ENCODE data around the gene NEURL1.

Gene NEURL1, protein sequence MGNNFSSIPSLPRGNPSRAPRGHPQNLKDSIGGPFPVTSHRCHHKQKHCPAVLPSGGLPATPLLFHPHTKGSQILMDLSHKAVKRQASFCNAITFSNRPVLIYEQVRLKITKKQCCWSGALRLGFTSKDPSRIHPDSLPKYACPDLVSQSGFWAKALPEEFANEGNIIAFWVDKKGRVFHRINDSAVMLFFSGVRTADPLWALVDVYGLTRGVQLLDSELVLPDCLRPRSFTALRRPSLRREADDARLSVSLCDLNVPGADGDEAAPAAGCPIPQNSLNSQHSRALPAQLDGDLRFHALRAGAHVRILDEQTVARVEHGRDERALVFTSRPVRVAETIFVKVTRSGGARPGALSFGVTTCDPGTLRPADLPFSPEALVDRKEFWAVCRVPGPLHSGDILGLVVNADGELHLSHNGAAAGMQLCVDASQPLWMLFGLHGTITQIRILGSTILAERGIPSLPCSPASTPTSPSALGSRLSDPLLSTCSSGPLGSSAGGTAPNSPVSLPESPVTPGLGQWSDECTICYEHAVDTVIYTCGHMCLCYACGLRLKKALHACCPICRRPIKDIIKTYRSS

DNA sequence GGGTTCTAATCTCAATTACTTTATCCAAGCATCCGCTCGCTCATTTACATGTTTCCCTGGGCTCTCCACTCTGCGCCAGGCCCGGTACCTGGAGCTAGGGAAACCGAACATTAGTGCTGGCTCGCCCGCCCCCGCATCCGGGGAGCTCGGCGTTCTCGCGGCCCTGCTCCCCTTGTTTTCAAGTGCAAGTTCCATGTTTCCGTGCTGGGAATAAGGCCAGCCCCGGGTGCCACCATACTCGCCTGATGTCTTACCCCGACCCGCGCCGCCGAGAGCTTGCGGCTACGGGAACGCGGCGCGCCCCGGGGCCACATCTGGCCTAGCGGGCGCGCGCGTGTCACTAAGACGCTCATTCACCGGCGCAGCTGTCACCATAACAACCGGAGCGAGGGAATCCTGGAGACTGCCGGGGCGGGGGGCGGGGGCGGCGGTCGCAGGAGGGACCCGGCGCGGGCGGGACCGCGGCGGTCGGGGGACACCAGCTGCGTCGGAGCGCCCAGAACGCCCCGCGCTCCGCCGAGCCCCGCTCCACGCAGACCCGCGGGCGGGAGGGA is at the start of gene NEURL1:
Gene NEURL1 (plus strand): TSS at position 344 of the 554 bp plus-strand sequence. CDS start 683 bp downstream, outside the sequence.
- DNase-seq, result no peak

DNA sequence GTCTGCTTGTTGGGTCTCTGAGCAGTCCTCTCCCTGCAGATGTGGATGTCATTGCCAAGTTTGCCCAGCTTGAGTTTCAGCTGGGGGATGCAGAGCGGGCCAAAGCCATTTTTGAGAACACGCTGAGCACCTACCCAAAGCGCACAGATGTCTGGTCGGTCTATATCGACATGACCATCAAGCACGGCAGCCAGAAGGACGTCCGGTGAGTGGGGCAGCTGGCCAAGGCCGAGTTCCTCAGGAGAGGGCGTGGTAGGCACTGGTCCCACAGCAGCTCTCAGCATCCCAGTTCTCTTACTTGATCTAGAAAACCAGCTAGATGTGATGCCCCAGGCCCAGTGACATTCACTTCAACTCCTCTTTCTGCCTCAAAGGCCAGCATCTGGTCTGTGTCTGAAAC is 49.0 kb upstream of the NEURL1 start:
- DNase-seq, result no peak

DNA sequence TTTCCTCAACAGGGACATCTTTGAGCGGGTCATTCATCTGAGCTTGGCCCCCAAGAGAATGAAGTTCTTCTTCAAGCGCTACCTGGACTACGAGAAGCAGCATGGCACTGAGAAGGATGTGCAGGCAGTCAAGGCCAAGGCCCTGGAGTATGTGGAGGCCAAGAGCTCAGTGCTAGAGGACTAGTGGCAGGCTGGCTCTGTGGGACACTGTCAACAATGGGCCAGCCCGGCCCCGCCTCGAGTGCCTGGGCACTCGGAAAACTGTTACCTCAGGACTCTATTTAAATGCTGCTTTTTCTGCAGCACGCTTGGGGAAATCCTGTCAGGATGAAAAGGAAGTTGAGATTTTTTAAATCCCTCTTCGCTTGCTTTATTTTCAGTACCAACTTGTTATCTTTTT is 48.1 kb upstream of the NEURL1 start:
- no peak for DNase-seq

DNA sequence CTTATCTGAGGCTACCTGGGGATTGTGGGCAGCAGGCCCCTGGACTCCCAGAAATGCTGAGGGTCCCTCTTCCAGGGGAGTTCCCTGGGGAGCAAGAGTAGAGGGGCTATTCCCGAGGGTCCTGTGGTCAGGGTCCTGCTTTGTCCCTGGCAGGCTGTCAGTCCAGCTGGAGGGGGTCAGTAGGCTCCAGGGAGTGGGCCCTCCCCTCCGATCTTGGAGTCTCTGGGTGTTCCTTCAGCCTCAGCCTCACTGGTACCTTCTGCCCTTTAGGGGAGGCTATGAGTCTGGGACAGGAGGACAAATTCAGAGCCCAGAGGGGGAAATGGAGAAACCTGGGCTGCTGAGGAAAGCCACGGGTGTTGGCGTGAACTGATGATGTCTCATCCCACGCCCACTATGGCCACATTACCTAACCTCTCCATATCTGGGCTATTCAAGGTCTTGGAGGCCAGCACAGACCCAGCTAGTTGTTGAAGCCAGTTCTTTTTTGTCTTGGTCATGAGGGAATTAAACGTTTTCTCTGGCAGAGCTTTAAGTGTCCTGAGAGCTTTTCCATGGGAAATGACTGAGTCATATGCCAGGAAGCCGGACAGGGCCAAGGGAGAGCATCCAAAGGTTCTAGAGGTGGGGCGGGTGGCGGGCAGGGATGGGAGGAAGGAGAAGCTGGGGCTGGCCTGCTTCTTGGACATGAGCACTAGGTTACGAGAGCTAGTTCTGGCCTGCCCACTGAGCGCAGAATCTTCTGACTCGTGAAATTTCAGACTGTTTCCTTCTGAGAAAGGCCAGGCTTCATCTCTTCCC is 47.5 kb upstream of the NEURL1 start:
- DNase-seq, result no peak

DNA sequence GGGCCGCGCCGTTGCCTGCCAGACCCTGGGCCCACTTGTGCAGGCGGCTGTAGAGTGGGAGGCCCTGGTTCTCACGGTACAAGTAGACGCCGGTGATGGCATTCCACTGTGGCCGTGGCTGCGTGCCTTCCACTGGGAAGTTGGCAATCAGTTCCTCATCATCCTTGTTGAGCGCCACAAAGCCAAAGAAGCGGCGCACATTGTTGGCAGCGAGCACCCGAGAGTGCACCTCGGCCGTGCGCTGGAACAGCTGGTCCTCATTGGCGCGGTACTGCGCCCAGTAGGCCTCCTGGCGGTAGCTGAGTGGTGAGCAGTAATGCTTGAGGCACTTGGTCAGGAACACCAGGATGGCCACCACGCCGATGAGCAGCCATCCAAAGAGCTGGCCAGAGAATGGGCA is 46.3 kb upstream of the NEURL1 start:
- DNase-seq, result no peak

DNA sequence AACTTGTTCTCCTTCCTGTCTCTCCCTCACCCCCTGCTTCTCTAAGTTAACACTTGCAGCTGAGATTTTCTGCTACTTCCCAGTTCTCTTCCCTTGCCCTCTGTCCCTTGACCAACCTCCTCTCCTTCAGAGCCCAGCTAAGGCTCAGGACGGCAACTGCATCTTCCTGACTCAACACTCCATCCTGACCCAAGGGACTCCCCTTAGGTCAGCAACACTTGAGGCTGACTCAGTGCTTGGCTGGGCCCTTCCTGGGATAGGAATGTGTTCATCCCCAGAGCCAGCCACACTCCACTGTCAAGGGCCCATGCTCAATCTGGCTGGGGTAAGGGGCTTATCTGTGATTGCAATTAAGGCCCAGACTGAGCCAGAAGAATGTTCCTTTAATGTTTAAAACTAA is 44.8 kb upstream of the NEURL1 start:
- DNase-seq, result no peak

DNA sequence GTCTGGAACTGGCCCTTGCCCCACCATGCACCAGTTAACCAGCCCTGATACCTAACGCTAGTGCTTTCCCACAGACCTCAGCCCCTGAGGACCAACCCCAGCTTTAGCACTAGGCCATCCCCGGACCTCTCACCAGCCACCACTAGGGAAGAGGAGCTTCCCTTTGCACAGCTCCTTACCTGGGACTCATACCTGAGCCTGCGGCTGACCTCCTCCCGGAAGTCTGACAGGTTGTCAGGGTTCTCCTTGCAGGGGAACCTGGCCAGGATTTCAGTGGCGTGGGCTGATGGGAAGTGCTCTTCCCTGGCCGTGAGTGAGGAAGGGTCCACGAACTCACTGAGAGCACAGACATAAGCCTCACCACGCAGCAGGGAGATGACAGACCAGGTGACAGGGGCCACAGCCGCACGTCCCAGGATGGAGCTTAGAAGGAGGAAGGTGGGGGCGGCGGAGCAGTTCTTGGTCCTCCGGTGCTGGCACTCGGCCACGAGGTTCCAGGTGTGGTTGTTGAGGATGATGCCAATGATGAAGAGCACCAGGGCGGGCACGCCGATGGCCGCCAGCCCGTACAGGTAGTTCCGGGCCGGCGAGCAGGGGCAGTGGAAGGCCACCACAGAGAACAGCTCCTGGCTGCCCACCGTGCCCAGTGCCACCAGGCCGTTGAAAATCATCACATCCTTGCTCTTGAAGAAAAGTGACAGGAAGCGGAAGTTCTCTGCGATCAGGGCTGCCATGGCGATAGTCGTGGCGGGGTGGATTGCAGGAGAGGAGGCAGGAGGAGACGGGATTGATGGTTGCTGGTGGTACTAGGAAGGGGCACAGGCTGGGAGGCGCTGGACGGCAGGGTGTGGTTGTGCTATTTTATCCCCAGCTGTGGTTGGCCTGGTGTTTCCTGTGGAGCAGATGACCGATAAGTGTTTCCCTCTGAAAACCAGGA is 44.0 kb upstream of the NEURL1 start:
- DNase-seq, result no peak

DNA sequence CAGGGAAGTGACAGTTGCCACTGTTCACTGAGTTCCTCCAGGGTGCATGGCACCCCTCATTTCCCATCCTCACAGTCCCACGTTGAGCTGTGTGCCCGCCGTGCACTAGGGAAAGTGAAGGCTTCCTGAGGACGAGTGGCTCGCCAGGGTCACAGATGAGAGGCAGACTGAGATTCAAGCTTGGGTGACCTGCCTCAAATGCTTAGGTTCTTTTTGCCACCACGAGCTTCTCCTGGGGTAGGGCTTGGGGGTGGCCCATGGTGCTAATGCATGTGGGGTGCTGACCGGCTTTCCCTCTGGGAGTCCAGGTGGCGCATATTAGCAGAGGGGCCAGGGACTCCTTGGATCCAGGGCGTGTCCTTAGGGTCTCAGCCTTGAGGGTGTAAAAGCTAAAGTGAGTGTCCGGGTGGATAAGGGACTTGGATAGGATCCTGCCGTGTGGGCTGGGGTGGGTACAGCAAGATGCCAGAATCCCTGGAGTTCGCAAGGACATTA is 43.3 kb upstream of the NEURL1 start:
- no peak for DNase-seq

DNA sequence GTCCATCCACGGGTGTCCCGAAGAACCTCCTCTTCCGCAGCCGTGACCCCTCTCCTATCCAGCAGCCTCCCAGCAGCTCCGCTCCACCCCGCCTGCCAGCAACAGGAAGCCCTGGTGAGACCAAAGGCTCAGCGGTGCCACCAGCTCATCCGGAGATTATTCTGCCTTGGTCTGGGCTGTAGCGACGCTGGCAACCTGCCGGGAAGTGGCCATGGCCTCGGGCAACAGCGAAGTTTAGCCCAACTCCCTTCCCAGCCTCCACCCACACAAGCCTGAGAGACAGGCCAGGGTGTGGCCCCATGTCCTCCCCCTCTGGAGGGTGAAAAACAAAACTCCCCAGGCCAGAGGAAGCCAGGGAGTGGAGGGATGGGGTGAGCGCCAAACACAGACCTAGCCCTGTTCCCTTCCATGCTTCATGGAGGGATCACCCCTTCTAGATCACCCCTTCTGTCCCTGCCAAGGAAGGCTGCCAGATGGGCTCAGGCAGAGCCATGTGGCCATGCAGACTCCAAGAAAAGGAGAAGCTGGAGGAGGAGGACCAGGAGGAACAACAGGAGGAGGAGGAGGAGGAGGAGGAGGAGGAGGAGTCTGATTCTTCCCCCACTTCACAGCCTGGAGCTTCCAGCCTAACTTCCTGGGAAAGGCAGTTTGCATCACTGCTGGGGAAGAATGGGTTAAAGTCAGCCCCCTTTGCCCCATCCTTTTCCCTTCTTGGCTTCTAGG is 42.3 kb upstream of the NEURL1 start:
- DNase-seq, result peak; percentile 32

DNA sequence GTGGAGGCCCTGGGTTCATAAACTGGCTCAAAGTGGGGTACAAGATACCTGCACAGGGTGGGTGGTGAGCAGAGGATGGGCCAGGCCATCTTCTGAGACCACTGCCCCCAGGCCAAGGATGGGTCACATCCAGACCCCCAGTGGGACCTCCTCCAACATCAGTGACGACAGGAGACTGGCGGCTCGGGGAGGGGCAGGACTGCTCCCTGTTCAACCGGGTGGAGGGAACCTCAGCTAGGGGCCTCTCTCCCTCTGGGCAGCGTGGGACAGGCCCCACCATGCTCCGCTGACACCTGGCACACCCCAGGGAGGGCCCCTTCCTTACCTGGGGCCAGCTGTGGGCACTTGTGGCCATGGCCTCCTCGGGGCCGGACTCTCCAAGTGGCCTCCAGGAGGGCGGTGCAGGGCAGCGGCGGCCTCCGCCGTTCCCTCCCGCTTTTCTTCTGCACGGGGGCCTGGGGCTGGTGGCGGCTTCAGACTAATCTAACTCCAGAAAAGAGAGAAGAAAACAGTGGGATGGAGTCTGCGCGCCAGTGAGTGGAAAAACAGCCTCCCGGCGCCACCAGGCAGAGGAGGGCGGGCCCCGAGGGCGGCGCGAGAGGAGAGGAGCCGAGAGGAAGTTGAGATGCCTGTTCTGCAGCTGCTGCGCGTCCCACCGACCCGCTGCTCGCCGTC is 41.5 kb upstream of the NEURL1 start, which contains the start of gene CALHM2:
Gene CALHM2 (minus strand): TSS at position 540 of the 675 bp plus-strand sequence. CDS start 2,429 bp downstream, outside the sequence.
- peak; percentile 38 for DNase-seq

DNA sequence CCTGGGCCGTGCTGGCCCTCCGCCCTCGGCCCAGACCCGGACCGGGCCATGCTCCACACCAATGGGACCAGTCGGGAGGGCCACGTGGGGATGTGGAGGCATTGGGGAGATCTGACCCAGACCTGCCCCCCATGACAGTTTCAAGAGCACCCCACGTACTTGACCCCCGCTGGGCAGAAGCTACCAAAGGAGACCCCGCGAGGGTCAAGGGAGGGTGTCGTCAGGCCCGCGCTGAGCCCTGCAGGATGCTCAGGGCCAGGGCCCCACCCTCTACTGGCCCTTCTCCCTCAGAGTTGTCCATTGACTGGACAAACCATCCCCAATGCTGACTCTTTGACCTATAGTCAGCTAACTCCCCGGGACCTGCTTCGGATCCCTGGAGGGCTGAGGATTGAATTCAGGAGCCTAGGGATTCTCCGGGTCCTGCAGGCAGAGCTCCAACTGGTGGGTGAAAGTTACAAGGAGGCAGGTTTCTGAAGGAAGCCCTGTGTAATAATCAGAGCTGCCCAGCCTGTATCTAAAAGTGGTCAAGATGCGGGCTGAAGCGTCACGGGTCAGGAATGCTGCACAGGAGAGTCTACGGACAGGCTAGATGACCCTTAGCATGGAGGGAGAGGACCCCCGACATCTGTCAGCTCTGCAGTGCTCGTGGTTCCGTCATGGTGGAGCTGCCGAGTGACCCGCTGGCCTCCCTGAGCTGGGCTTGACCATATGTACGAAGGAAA is 40.8 kb upstream of the NEURL1 start:
- no peak for DNase-seq

DNA sequence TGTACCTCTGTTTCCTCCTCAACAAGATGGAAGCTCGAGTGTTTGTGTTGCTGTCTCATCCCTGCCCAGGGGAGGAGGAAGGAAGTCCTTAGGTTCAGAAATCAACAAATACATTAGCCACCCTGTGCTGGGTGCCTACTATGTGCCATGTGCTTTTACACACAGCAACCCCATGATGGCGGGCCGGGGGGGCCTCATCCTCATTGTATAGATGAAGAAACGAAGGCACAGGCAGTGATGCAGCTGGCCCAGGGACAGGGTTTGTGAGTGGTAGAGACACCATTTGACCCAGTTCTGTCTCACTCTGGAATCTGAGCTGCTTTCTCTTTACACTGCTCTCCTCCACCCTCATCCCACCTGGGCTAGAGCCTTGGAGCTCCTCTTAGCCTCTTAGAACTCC is 39.5 kb upstream of the NEURL1 start:
- no peak for DNase-seq

DNA sequence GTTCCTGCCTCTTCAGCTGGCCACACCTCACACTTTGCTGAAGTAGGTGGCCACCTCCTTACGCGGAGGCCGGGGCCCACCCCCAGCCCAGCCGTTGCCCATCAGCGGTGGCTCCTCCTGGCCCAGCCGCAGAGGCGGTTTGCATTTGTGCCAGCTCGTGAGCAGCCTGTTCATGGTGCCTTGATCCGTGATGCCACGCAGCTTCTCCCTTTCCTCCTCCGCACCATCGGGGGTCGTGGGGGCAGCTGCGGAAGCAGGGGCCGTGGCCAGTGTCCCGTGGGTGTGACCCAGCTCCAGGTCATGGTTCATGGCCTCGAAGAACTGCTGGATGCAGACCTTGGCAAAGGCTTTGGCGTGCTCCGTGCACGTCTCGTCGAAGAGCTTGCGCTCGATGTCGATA is 38.3 kb upstream of the NEURL1 start:
- no peak for DNase-seq

DNA sequence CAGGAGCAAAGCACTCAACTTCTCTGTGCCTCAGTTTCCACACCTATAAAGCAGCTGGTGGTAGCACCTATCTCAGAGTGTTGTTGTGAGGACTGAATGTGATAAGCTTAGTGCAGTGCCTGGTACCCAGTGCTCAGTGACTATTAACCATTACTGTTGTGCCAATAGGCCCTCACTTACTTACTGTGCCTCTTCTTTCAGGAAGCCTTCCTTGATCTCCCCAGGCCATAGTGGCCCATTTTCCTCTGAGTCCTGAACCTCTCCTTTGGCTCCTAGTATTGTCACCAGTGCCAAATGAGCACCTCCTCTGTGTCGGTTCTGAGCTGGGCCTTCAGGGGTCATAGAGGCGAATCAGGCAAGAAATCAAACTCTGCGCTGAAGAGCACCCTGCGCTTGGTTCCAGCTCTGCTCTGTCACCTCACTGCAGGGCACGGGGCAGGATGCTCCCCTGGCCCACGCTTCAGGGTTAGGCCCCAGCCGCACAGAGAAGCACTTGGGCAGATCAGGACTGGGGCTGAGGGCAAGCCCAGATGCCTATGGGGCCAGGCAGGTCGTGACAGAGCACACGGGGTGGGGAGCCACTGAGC is 37.3 kb upstream of the NEURL1 start:
- no peak for DNase-seq

DNA sequence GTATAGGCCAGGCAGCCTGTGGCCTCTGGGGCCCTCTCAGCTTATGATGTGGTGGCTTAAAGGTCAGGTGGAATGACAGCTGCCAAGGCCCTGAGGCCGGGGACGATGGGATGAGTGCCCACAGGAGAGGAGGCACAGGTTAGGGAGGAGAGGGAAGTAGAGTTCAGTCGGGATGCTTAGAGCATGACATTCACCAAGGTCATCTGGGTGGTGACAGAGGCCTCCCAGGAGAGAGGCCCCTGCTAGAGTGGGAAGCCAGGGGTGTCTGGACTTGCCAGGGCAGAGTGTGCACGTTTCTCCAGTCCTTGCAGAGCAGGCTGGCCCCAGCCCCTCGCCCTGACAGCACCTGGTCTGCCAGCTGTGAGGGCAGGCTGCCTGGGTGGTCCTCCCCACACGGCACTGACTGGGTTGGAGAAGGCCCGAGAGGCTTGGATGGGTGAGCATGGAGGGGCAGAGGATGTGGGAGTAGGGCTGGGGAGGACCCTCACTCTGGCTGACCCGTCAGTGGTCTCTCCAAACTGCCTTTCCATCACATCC is 36.3 kb upstream of the NEURL1 start:
- no peak for DNase-seq

DNA sequence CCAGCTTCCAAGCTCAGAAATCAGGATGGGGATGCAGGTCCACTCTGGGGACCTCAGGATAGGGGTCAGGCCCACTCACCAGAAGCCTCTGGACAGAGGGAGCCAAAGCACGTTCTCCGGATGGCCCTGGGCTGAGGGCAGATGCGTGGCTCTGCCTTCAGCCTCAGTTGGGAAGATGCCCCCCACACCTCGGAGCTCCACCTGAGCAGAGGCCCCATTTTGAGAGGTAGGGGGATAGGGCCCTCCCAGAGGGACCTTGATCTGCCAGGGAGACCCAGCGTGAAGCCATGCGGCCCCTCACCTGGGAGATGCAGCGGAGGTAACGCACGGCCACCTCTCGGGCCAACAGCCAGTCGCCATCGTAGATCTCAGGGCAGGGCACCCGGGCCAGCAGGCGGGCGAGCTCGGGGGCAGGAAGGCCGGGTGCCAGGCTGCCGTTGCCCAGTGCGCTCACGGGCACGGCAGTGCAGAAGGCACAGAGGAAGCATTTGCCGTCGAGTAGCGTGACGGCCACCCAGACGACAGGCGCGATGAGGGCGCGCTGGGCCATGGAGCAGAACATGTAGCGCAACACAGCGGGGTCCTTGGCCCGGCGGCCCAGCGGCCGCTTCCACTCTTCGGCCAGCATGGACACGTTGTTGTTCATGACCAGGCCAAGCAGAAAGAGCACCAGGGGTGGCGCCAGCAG is 35.5 kb upstream of the NEURL1 start:
- no peak for DNase-seq

DNA sequence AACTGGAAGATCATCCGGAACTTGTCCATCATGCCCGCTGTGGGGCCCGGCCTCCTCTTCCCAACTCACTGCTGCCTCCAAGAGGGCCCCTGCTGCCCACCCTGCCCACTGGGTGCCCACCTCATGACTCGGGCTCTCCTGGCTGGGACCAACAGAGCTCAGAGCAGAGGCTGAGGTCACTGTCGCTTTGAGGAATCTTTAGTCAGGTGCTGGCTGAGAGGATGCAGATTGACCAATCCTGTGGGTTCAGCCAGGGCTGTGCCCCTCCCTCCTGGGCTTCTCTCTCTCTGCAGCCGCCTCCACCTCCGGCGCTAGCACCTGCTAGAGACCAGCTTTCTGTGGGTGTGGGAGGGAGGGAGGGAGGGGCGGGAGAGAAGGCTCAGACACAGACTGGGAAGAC is 34.8 kb upstream of the NEURL1 start, which contains the start of gene CALHM1:
Gene CALHM1 (minus strand): TSS at position 181 of the 400 bp plus-strand sequence. CDS start 149 bp downstream, at position 32.
- no peak for DNase-seq

DNA sequence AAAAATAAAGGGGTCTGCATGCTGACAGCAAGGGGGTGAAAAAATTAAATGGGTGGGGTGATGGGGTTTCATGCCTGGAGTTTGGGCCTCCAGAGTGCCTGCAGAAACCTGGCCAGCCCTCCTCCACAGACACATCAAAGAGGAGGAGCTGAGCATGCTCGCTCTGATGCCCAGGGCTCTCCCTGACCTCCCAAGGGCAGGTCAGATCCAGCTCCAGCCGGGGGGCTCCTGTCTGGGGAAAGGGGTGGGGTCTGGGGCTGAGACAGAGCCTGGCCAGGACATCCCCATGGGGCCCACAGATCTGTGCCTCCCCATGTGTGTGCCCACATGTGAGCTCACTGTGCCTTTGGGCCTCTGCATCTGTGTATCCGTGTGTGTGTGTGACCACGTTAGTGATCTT is 33.9 kb upstream of the NEURL1 start:
- DNase-seq, result no peak

DNA sequence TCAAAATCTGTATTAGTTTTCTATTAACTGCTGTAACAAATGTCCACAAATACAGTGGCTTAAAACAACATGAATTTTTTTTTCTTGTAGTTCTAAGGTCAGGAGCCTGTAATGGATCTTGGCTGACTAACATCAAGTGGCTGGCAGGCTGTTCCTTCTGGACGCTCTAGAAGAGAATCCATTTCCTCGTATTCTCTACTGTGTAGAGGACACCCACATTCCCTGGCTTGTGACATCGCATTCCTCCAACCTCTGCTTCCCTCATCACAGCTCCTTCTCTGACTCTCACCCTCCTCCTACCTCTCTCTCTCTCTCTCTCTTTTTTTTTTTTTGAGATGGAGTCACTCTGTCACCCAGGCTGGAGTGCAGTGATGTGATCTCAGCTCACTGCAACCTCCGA is 30.0 kb upstream of the NEURL1 start:
- no peak for DNase-seq

Measured in activated CD4-positive, alpha-beta T cell treated with anti-CD3 and anti-CD28 coated beads for 1 hour (primary cell).